ENCODE measurements around the gene HLA-A.

- no peak for TF ChIP-seq CTCF (IDR thresholded peaks at IDR 0.05)
- no peak for TF ChIP-seq POLR2AphosphoS5 (IDR thresholded peaks at IDR 0.05)
- no peak for TF ChIP-seq POLR2A (IDR thresholded peaks at IDR 0.05)
Observed at GRCh38 chr6:29980511-29980910, 38.2 kb downstream of the HLA-A start.
